ENCODE data around the gene SSUH2. TPM values are rescaled to one million over a fixed set of nuclear protein-coding genes. Genes with fewer than 3 reads are reported as not detected.

SSUH2 gene
- total and polyA plus RNA-seq, 7 donors: 0.11 to 1.1 (median 0.36) TPM

- intact Hi-C loops (cut with DNase I): no loop called here
- WGBS, 3 donors: 43 to 67% (median 44%) methylated on average over 5 of the region's 5 CpGs
- Histone ChIP-seq H3K36me3 (ENCODE audit: insufficient read depth in 1 of 2, low read depth in 1 of 2) (peaks cover 0 to 4% of the 10 kb centered on the region in 2 donors), H3K27ac (peak overlapping the region; percentile 64), H3K27me3 (ENCODE audit: insufficient read depth in 3 of 3, low read length in 2 of 3) (no peaks in the 10 kb centered on the region), H3K4me3 (no peak overlapping the region), H3K4me1 (peaks cover 43% of the 10 kb centered on the region), H3K9me3 (no peaks in the 10 kb centered on the region)
- DNase-seq: no peak
- TF ChIP-seq CTCF (IDR thresholded peaks at IDR 0.05): no peak
- peak; percentile 21 to 49 (median 32) for ATAC-seq
Measured at GRCh38 chr3:8576841-8577571, 67.6 kb downstream of the SSUH2 start.

GRCh38 chr3:8576436-8576835 lies 68.2 kb downstream of the SSUH2 start:
- H3K9me3 ChIP-seq: no peaks in the 10 kb centered on the region
- peaks cover 0 to 5% of the 10 kb centered on the region in 2 donors for H3K36me3 ChIP-seq (ENCODE audit: insufficient read depth in 1 of 2, low read depth in 1 of 2)
- H3K4me3 ChIP-seq: no peak overlapping the region
- intact Hi-C loops (cut with DNase I): no loop called here
- H3K4me1 ChIP-seq: peaks cover 43% of the 10 kb centered on the region
- TF ChIP-seq CTCF (IDR thresholded peaks at IDR 0.05): no peak
- WGBS, 3 donors: 52 to 69% (median 63%) methylated on average over 6 of the region's 6 CpGs
- DNase-seq: no peak
- ATAC-seq: no peak
- no peaks in the 10 kb centered on the region for H3K27me3 ChIP-seq (ENCODE audit: insufficient read depth in 3 of 3, low read length in 2 of 3)
- peak overlapping the region; percentile 64 for H3K27ac ChIP-seq

- ATAC-seq: peak in 2 of 4 donors; percentile 41 to 52
- WGBS, 3 donors: 70 to 86% (median 80%) methylated on average over 5 of the region's 5 CpGs
- intact Hi-C loops (cut with DNase I): no loop called here
Measured at GRCh38 chr3:8575364-8576104, 69.1 kb downstream of the SSUH2 start.

GRCh38 chr3:8574670-8575322 lies 69.8 kb downstream of the SSUH2 start:
- TF ChIP-seq CTCF (IDR thresholded peaks at IDR 0.05): no peak
- ATAC-seq (peak in 1 of 4 donors; percentile 17), DNase-seq (no peak)
- no peak overlapping the region for H3K4me3 ChIP-seq
- peaks cover 43% of the 10 kb centered on the region for H3K4me1 ChIP-seq
- H3K27ac ChIP-seq: peak overlapping the region; percentile 71
- H3K27me3 ChIP-seq (ENCODE audit: insufficient read depth in 3 of 3, low read length in 2 of 3): no peaks in the 10 kb centered on the region
- 25 to 44% (median 41%) methylated on average over 5 of the region's 5 CpGs for WGBS, 3 donors
- intact Hi-C loops (cut with DNase I): no loop called here
- peaks cover 0 to 22% of the 10 kb centered on the region in 2 donors for H3K36me3 ChIP-seq (ENCODE audit: insufficient read depth in 1 of 2, low read depth in 1 of 2)
- H3K9me3 ChIP-seq: no peaks in the 10 kb centered on the region

More at GRCh38 chr3:8575364-8576104, 69.1 kb downstream of the SSUH2 start:
- Histone ChIP-seq H3K4me1 (peaks cover 43% of the 10 kb centered on the region), H3K36me3 (ENCODE audit: insufficient read depth in 1 of 2, low read depth in 1 of 2) (peaks cover 0 to 14% of the 10 kb centered on the region in 2 donors), H3K9me3 (no peaks in the 10 kb centered on the region), H3K4me3 (no peak overlapping the region), H3K27me3 (ENCODE audit: insufficient read depth in 3 of 3, low read length in 2 of 3) (no peaks in the 10 kb centered on the region), H3K27ac (peak overlapping the region; percentile 71)
- no peak for DNase-seq
- no peak for TF ChIP-seq CTCF (IDR thresholded peaks at IDR 0.05)
